HepG2 (cell line): Measurements from ENCODE around the gene TACC2. TPM values are rescaled to one million over a fixed set of nuclear protein-coding genes. Genes with fewer than 3 reads are reported as not detected.
A peak's percentile ranks its signal among the peaks of the same experiment; 100 is the strongest.

Experiments
- ATAC-seq: fragments of 200-7000 bp; cut with Tn5 transposase; 3 replicates; pipeline ENCODE4 v1.9.1; 2020; ENCODE audit warnings: mild to moderate bottlenecking, moderate library complexity
- BruUV-seq: library from RNA; stranded (reverse); fragments of 400-500 nt; replicated peaks from 2 replicates; lab custom pipeline; 2021; lab: Mats Ljungman, UMichigan
- CTCF ChIA-PET: fragments of 300-600 bp; formaldehyde crosslinking; extraction: SDS; loops from one replicate; lab custom pipeline; 2021; ENCODE audit warnings: low total read pairs, inconsistent platforms, low intra/inter-chr PET ratio; lab: Yijun Ruan, JAX
- POLR2A ChIA-PET: fragments of 350-600 bp; sonication (Branson Sonifier 250); formaldehyde crosslinking; loops from one replicate; lab custom pipeline; 2020; ENCODE audit warnings: antibody characterized with exemption, inconsistent platforms; lab: Yijun Ruan, JAX
- DNase-seq: peaks from one replicate; pipeline ENCODE4 v3.0.0-alpha.2; 2015; ENCODE audit warnings: low spot score
- FAIRE-seq: peaks from 3 replicates; lab custom pipeline; 2011; peaks lifted over from hg19 to GRCh38; lab: Jason Lieb, UNC
- H2AFZ ChIP-seq: one replicate; pipeline ENCODE4 v1.6.1; 2011; ENCODE audit warnings: low read length, inconsistent platforms
- H3K27ac ChIP-seq: fragments of 300-600 bp; 3 replicates; pipeline ENCODE4 v1.8.0; 2011; ENCODE audit warnings: mixed run types, mild to moderate bottlenecking, mixed read lengths, low read length, inconsistent platforms; ENCODE audit not compliant: insufficient read depth; ENCODE audit errors: extremely low read length
- H3K27me3 ChIP-seq, 2 experiments: fragments of 200-600 bp in 1 of 2; 2 replicates in 1 of 2; 3 replicates in 1 of 2; pipeline versions ENCODE4 v1.6.0 to v1.8.0; 2011; ENCODE audit warnings: low read length in 2 of 2, mild to moderate bottlenecking in 2 of 2, moderate library complexity in 2 of 2, inconsistent platforms in 1 of 2; ENCODE audit not compliant: insufficient read depth in 2 of 2, control insufficient read depth in 1 of 2
- H3K36me3 ChIP-seq, 2 experiments: fragments of 200-600 bp in 1 of 2; replicated peaks in 1 of 2; 2 replicates in 1 of 2; 3 replicates in 1 of 2; pipeline versions ENCODE4 v1.5.1 to v1.8.0; 2011; ENCODE audit warnings: low read length in 2 of 2, inconsistent platforms in 1 of 2; ENCODE audit not compliant: insufficient read depth in 2 of 2, control insufficient read depth in 1 of 2
- H3K4me1 ChIP-seq: 2 replicates; pipeline ENCODE4 v1.5.1; 2012; ENCODE audit warnings: low read length, inconsistent platforms; ENCODE audit not compliant: insufficient read depth
- H3K4me2 ChIP-seq: 2 replicates; pipeline ENCODE4 v1.6.0; 2011; ENCODE audit warnings: low read depth, low read length, inconsistent platforms
- H3K4me3 ChIP-seq, 3 experiments: fragments of 200-600 bp in 1 of 3; sonication (generic), shearing (Covaris generic) in 1 of 3; replicated peaks in 1 of 3; 2 replicates each; pipeline ENCODE4 v1.5.1; 2011 to 2016; ENCODE audit warnings: low read length in 3 of 3, inconsistent platforms in 2 of 3, low read depth in 2 of 3, mild to moderate bottlenecking in 2 of 3, control low read depth in 1 of 3, mixed read lengths in 1 of 3; ENCODE audit not compliant: insufficient read depth in 1 of 3
- H3K79me2 ChIP-seq: one replicate; pipeline ENCODE4 v1.6.1; 2011; ENCODE audit warnings: low read length, inconsistent platforms; ENCODE audit not compliant: insufficient read depth
- H3K9ac ChIP-seq: 2 replicates; pipeline ENCODE4 v1.6.0; 2011; ENCODE audit warnings: mild to moderate bottlenecking, low read depth, low read length, inconsistent platforms; ENCODE audit not compliant: insufficient read depth
- H3K9me3 ChIP-seq: 2 replicates; pipeline ENCODE4 v1.5.1; 2012; ENCODE audit warnings: mild to moderate bottlenecking, low read length
- H4K20me1 ChIP-seq: 2 replicates; pipeline ENCODE4 v1.6.0; 2011; ENCODE audit warnings: inconsistent platforms, mild to moderate bottlenecking, low read length, moderate library complexity; ENCODE audit not compliant: insufficient read depth
- FOSL2 ChIP-seq: sonication (generic); formaldehyde crosslinking; IDR thresholded peaks from 2 replicates; pipeline ENCODE4 v1.4.0; 2020; ENCODE audit warnings: missing genetic modification reagents
- NR2F1 ChIP-seq, 2 experiments: fragments of 450-650 bp in 1 of 2; formaldehyde crosslinking in 1 of 2; IDR thresholded peaks; 2 replicates each; pipeline versions ENCODE4 v1.5.0 to v1.6.1; 2016 to 2020; ENCODE audit warnings: mild to moderate bottlenecking in 1 of 2, missing compliant biosample characterization in 1 of 2, missing genetic modification reagents in 1 of 2, moderate library complexity in 1 of 2
- TAF15 ChIP-seq: fragments of 200-400 bp; formaldehyde crosslinking; IDR thresholded peaks from one replicate; pipeline ENCODE4 v1.6.1; 2018; ENCODE audit warnings: mild to moderate bottlenecking, low read depth, low read length; ENCODE audit not compliant: poor library complexity, severe bottlenecking
- WGBS: methylation state at CpG from one replicate; pipeline ENCODE4 v1.1.6; 2017; ENCODE audit warnings: low lambda C conversion rate; 5-methylcytosine and 5-hydroxymethylcytosine counted together
- in situ Hi-C: cut with HindIII; loops from 2 replicates; pipeline ENCODE4 v1.10.0; 2017; ENCODE audit warnings: low pct_unique_long_range_greater_than_20kb; ENCODE audit not compliant: extremely low pct_ligation_motif_present
- intact Hi-C: fragments of 100-400 bp; cut with micrococcal nuclease; formaldehyde crosslinking; loops from one replicate; pipeline ENCODE4 v1.10.0; 2022; ENCODE audit not compliant: unreplicated experiment
- polyA plus RNA-seq, 8 experiments: library from polyadenylated mRNA; depleted of rRNA in 3 of 8; stranded (reverse) in 7 of 8; unstranded in 1 of 8; fragments of >200 nt; fragmentation: Illumina TruSeq in 4 of 8; extraction: Trizol in 4 of 8; gene quantifications; 2 replicates each; pipeline versions ENCODE4 v1.2.1 to v1.2.3, GENCODE V29; 2011 to 2016; ENCODE audit warnings: low read depth in 4 of 8, missing spikeins in 1 of 8, mixed read lengths in 1 of 8; ENCODE audit not compliant: insufficient read depth in 1 of 8
- total RNA-seq, 5 experiments: library from RNA; depleted of rRNA; stranded (reverse); fragments of >200 nt; fragmentation: Illumina TruSeq; extraction: Trizol; gene quantifications; 2 replicates each; pipeline ENCODE4 v1.2.3, GENCODE V29; 2016; ENCODE audit warnings: low read depth in 1 of 5
- TF ChIP-seq, protein P1 (sequence below): sonication (generic); formaldehyde crosslinking; IDR thresholded peaks from 2 replicates; pipeline ENCODE4 v1.4.0; 2020; ENCODE audit warnings: missing genetic modification reagents
- TF ChIP-seq, protein P2 (sequence below): sonication (generic); formaldehyde crosslinking; conservative IDR thresholded peaks from 2 replicates; pipeline ENCODE4 v1.4.0; 2020; ENCODE audit warnings: missing genetic modification reagents

TACC2 gene
- total and polyA plus RNA-seq, 2 of the 13 experiments (the other 11 are each of a cell fraction or from before 2014, with no cell fraction given): 11.8 to 16.0 TPM

DNA sequence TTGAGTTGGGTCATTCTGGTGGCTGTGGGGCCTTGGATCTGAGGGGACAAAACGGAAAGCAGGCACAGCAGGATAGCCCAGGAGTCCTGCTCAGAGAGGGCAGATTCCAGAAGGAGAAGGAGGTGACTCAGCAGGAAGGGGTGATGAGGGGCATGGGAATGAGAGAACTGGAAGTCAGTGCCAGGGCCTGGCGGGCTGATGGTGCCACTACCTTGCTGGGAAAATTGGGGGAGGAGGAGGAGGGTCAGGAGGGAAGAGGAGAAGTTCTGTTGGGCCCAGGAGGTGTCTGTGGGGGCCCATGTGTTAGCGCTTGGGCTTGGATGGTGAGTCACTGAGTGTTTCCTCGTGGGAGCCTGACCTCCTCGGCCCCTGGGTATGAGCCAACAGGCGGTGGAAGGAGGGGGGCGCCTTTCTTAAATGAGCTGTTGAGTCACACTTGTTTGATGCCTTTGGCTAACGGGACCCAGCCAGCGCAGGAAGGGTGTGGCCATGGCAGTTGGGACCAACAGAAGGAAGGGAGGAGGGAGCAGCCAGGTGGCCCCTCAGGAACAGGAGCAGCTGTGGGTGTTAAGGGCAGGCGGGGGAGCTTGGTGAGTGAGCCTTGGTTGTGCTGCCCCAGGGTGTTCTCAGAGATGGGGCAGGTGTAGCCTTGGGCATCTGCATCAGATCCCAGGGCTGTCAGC is 152.1 kb downstream of the TACC2 start:
- in situ Hi-C loops: no loop called here
- DNase-seq: peak; percentile 27
- intact Hi-C loops: loop anchor here (10.0 kb wide), 1 partner anchor 124 kb away; no protein-coding TSS in a partner anchor
- 67% methylated on average over 10 of the region's 10 CpGs for WGBS
- H2AFZ ChIP-seq: no peak overlapping the region
- H3K4me3 ChIP-seq: no peak overlapping the region
- ChIA-PET CTCF (no interaction called here), POLR2A (interaction anchor here (0.7 kb wide), 1 partner anchor 28 kb away, joined by 3 read pairs; no protein-coding TSS in a partner anchor)
- H3K79me2 ChIP-seq: peaks cover 7% of the 10 kb centered on the region
- peaks cover 16% of the 10 kb centered on the region for H3K4me1 ChIP-seq
- H3K27me3 ChIP-seq: no peaks in the 10 kb centered on the region
- peaks cover 15 to 31% of the 10 kb centered on the region in 2 experiments for H3K36me3 ChIP-seq
- H4K20me1 ChIP-seq: peaks cover 21% of the 10 kb centered on the region
- no TSS peak for BruUV-seq
- H3K27ac ChIP-seq: no peak overlapping the region
- peak in 1 of 2 experiments; percentile 20; a peak in 1 of 4 replicates for TF ChIP-seq NR2F1 (CRISPR knock-in tag; IDR thresholded peaks at IDR 0.05)
- TF ChIP-seq, protein P1, sequence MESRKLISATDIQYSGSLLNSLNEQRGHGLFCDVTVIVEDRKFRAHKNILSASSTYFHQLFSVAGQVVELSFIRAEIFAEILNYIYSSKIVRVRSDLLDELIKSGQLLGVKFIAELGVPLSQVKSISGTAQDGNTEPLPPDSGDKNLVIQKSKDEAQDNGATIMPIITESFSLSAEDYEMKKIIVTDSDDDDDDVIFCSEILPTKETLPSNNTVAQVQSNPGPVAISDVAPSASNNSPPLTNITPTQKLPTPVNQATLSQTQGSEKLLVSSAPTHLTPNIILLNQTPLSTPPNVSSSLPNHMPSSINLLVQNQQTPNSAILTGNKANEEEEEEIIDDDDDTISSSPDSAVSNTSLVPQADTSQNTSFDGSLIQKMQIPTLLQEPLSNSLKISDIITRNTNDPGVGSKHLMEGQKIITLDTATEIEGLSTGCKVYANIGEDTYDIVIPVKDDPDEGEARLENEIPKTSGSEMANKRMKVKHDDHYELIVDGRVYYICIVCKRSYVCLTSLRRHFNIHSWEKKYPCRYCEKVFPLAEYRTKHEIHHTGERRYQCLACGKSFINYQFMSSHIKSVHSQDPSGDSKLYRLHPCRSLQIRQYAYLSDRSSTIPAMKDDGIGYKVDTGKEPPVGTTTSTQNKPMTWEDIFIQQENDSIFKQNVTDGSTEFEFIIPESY (CRISPR knock-in tag): peak; percentile 69; the same call in 1 of the 2 replicates
- peak; percentile 73 for TF ChIP-seq FOSL2 (CRISPR knock-in tag)
- no peak for TF ChIP-seq TAF15
- TF ChIP-seq, protein P2, sequence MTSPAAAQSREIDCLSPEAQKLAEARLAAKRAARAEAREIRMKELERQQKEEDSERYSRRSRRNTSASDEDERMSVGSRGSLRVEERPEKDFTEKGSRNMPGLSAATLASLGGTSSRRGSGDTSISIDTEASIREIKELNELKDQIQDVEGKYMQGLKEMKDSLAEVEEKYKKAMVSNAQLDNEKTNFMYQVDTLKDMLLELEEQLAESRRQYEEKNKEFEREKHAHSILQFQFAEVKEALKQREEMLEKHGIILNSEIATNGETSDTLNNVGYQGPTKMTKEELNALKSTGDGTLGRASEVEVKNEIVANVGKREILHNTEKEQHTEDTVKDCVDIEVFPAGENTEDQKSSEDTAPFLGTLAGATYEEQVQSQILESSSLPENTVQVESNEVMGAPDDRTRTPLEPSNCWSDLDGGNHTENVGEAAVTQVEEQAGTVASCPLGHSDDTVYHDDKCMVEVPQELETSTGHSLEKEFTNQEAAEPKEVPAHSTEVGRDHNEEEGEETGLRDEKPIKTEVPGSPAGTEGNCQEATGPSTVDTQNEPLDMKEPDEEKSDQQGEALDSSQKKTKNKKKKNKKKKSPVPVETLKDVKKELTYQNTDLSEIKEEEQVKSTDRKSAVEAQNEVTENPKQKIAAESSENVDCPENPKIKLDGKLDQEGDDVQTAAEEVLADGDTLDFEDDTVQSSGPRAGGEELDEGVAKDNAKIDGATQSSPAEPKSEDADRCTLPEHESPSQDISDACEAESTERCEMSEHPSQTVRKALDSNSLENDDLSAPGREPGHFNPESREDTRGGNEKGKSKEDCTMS (CRISPR knock-in tag): no peak
- ATAC-seq: no peak
- H3K4me2 ChIP-seq: no peak overlapping the region
- H3K9me3 ChIP-seq: no peaks in the 10 kb centered on the region
- H3K9ac ChIP-seq: no peak overlapping the region
- no peak for FAIRE-seq
